Left ventricle myocardium superior (tissue), 1 donor: Measurements from ENCODE around the gene KRTAP12-3. TPM values are rescaled to one million over a fixed set of nuclear protein-coding genes. Genes with fewer than 3 reads are reported as not detected.
"Not testable (repeated sequence)": the region's sequence is repeated elsewhere in the genome, so short reads cannot be mapped to it uniquely, and the experiment has no call there.

Source experiments
- ATAC-seq: fragments of 200-7000 bp; cut with Tn5 transposase; one replicate; pipeline ENCODE4 v1.9.1; 2020; ENCODE audit warnings: mild to moderate bottlenecking, moderate library complexity
- DNase-seq: peaks from one replicate; pipeline ENCODE4 v3.0.0-alpha.2; 2020
- intact Hi-C: fragments of 100-400 bp; cut with micrococcal nuclease; formaldehyde crosslinking; loops from one replicate; pipeline ENCODE4 v1.11.0; 2022
- total RNA-seq: library from RNA; stranded (reverse); fragmentation: NEBNext Ultra II Directional; extraction: Animal tissue kit (Norgen Biotek cat#: 25700); gene quantifications from one replicate; pipeline ENCODE4 v1.2.1, GENCODE V29; 2021
- donor health status: DM: no; HTN: yes; CAD: no; lungs with severe emphysema.

KRTAP12-3 gene
- total RNA-seq, 1 donor from 2014 or later = not detected

- ATAC-seq (no peak), DNase-seq (no peak)
- intact Hi-C loops = no loop called here
Measured at GRCh38 chr21:44648557-44649311, 9.0 kb upstream of the KRTAP12-3 start.

- ATAC-seq (no peak), DNase-seq (no peak)
- intact Hi-C loops = no loop called here
Measured at GRCh38 chr21:44649521-44650100, 8.1 kb upstream of the KRTAP12-3 start.

- ATAC-seq = no peak
Measured at GRCh38 chr21:44650265-44650972, 7.3 kb upstream of the KRTAP12-3 start.

GRCh38 chr21:44650973-44651675 lies 6.6 kb upstream of the KRTAP12-3 start:
- no peak for ATAC-seq
- intact Hi-C loops = no loop called here
- DNase-seq = no peak

More at GRCh38 chr21:44650265-44650972, 7.3 kb upstream of the KRTAP12-3 start:
- no peak for DNase-seq
- intact Hi-C loops = no loop called here

GRCh38 chr21:44653123-44653522 lies 4.6 kb upstream of the KRTAP12-3 start:
- intact Hi-C loops = no loop called here
- ATAC-seq = no peak
- no peak for DNase-seq

GRCh38 chr21:44653656-44654575 lies 3.8 kb upstream of the KRTAP12-3 start:
- ATAC-seq (no peak), DNase-seq (no peak)
- intact Hi-C loops = no loop called here

GRCh38 chr21:44654576-44655175 lies 3.1 kb upstream of the KRTAP12-3 start, which contains the start of gene KRTAP12-4:
TSS of gene KRTAP12-4 (minus strand) at chr21:44654659. CDS start at chr21:44654614, 45 bp downstream.
- DNase-seq = no peak

GRCh38 chr21:44656868-44657267 lies 864 bp upstream of the KRTAP12-3 start:
- DNase-seq (no peak), ATAC-seq (no peak)
- intact Hi-C loops = no loop called here

More at GRCh38 chr21:44654576-44655175, 3.1 kb upstream of the KRTAP12-3 start, which contains the start of gene KRTAP12-4:
- ATAC-seq = no peak
- intact Hi-C loops = no loop called here

GRCh38 chr21:44658541-44658910 lies 794 bp downstream of the KRTAP12-3 start:
- no peak for DNase-seq
- ATAC-seq = no peak
- intact Hi-C loops = no loop called here

- DNase-seq (no peak), ATAC-seq (no peak)
- intact Hi-C loops = no loop called here
Measured at GRCh38 chr21:44658913-44659595, 1.3 kb downstream of the KRTAP12-3 start.

GRCh38 chr21:44661567-44661966 lies 3.8 kb downstream of the KRTAP12-3 start:
- ATAC-seq, DNase-seq, intact Hi-C loops: not testable (repeated sequence)

GRCh38 chr21:44664691-44665090 lies 7.0 kb downstream of the KRTAP12-3 start:
- intact Hi-C loops = no loop called here
- DNase-seq (no peak), ATAC-seq (no peak)

- DNase-seq = peak; percentile 87
- intact Hi-C loops = no loop called here
- peak; percentile 100 for ATAC-seq
Measured at GRCh38 chr21:44666401-44667320, 8.9 kb downstream of the KRTAP12-3 start, which contains the start of gene KRTAP12-2. TSS of gene KRTAP12-2 (minus strand) at chr21:44666927. CDS start at chr21:44666886, 41 bp downstream.

- intact Hi-C loops = no loop called here
- no peak for ATAC-seq
- DNase-seq = no peak
Measured at GRCh38 chr21:44667612-44668011, 9.9 kb downstream of the KRTAP12-3 start.

- no peak for DNase-seq
- ATAC-seq = no peak
- intact Hi-C loops = no loop called here
Measured at GRCh38 chr21:44670642-44671432, 13.1 kb downstream of the KRTAP12-3 start.

GRCh38 chr21:44671911-44672310 lies 14.2 kb downstream of the KRTAP12-3 start:
- intact Hi-C loops = no loop called here
- DNase-seq (no peak), ATAC-seq (no peak)
